Vagina (tissue), 2 donors: ENCODE data around the gene CA4.

ENCODE experiments used
- POLR2A ChIP-seq, 2 donors: fragments of 450-650 bp; IDR thresholded peaks; one replicate each; pipeline ENCODE4 v1.6.1; 2017; ENCODE audit warnings: antibody characterized with exemption in 2 of 2, mild to moderate bottlenecking in 2 of 2, moderate library complexity in 2 of 2
- POLR2AphosphoS5 ChIP-seq, 2 donors: sonication (generic); formaldehyde crosslinking; IDR thresholded peaks; one replicate each; pipeline ENCODE4 v1.9.0; 2017; ENCODE audit warnings: antibody characterized with exemption in 2 of 2, mild to moderate bottlenecking in 2 of 2, low read depth in 1 of 2; ENCODE audit not compliant: insufficient read depth in 1 of 2
- TF ChIP-seq, protein P1 (sequence below), 3 experiments: fragments of 450-650 bp in 2 of 3; fragments of 200-600 bp in 1 of 3; sonication (generic) in 1 of 3; IDR thresholded peaks; one replicate each; pipeline ENCODE4 v1.5.1; 2017 to 2019; ENCODE audit warnings: antibody characterized with exemption in 3 of 3, mild to moderate bottlenecking in 2 of 3, moderate library complexity in 2 of 3

DNA sequence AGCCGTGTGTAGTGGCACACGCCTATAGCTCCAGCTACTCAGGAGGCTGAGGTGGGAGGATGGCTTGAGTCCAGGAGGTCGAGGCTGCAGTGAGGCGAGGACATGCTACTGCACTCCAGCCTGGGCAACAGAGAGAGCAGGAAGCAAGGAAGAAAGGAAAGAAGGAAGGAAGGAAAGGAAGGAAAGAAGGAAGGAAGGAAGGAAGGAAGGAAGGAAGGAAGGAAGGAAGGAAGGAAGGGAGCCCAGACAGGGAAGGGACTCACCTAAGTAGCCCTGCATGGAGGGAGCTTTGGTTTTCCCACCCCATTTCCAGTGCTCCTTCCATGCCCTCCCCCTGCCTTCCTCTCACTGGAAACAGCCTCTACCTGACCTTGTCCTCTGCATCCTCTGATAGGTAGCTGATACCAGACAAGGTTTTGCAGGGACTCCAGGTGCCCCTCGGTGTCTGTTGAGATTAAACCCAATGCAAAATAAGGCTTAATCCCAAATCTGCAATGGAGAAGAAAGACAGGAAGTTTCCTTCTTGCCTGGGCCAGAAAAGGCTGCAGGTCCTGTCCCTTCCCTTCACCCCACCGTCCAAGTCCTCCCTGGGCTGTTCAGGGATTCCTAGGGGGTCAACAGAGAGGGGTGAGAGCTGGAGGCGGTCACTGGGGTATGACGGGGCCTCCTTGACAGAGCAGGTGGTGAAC lies 21.5 kb upstream of the CA4 start:
- TF ChIP-seq, protein P1, sequence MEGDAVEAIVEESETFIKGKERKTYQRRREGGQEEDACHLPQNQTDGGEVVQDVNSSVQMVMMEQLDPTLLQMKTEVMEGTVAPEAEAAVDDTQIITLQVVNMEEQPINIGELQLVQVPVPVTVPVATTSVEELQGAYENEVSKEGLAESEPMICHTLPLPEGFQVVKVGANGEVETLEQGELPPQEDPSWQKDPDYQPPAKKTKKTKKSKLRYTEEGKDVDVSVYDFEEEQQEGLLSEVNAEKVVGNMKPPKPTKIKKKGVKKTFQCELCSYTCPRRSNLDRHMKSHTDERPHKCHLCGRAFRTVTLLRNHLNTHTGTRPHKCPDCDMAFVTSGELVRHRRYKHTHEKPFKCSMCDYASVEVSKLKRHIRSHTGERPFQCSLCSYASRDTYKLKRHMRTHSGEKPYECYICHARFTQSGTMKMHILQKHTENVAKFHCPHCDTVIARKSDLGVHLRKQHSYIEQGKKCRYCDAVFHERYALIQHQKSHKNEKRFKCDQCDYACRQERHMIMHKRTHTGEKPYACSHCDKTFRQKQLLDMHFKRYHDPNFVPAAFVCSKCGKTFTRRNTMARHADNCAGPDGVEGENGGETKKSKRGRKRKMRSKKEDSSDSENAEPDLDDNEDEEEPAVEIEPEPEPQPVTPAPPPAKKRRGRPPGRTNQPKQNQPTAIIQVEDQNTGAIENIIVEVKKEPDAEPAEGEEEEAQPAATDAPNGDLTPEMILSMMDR (IDR thresholded peaks at IDR 0.05), result no peak
- TF ChIP-seq POLR2A (IDR thresholded peaks at IDR 0.05) (no peak), POLR2AphosphoS5 (IDR thresholded peaks at IDR 0.05; ENCODE audit: insufficient read depth in 1 of 2, low read depth in 1 of 2) (no peak)
